IPS-15b (cell line): ENCODE results near the gene ZNF669.
"Not testable (repeated sequence)": the region's sequence is repeated elsewhere in the genome, so short reads cannot be mapped to it uniquely, and the experiment has no call there.

Experiments used
- H3K27me3 ChIP-seq: one replicate; pipeline ENCODE4 v1.6.1; 2013; ENCODE audit warnings: low read length; ENCODE audit not compliant: control insufficient read depth, insufficient read depth
- H3K36me3 ChIP-seq: one replicate; pipeline ENCODE4 v1.6.1; 2013; ENCODE audit warnings: low read length; ENCODE audit not compliant: control insufficient read depth, insufficient read depth
- H3K4me1 ChIP-seq: one replicate; pipeline ENCODE4 v1.6.1; 2013; ENCODE audit warnings: mild to moderate bottlenecking, low read length; ENCODE audit not compliant: control insufficient read depth, insufficient read depth
- H3K4me3 ChIP-seq: one replicate; pipeline ENCODE4 v1.5.1; 2013; ENCODE audit warnings: low read depth, low read length
- H3K9ac ChIP-seq: one replicate; pipeline ENCODE4 v1.6.1; 2013; ENCODE audit warnings: low read depth, mild to moderate bottlenecking, low read length
- H3K9me3 ChIP-seq: one replicate; pipeline ENCODE4 v1.6.1; 2013; ENCODE audit warnings: mild to moderate bottlenecking, low read length; ENCODE audit not compliant: control insufficient read depth, insufficient read depth

ZNF669 gene

DNA sequence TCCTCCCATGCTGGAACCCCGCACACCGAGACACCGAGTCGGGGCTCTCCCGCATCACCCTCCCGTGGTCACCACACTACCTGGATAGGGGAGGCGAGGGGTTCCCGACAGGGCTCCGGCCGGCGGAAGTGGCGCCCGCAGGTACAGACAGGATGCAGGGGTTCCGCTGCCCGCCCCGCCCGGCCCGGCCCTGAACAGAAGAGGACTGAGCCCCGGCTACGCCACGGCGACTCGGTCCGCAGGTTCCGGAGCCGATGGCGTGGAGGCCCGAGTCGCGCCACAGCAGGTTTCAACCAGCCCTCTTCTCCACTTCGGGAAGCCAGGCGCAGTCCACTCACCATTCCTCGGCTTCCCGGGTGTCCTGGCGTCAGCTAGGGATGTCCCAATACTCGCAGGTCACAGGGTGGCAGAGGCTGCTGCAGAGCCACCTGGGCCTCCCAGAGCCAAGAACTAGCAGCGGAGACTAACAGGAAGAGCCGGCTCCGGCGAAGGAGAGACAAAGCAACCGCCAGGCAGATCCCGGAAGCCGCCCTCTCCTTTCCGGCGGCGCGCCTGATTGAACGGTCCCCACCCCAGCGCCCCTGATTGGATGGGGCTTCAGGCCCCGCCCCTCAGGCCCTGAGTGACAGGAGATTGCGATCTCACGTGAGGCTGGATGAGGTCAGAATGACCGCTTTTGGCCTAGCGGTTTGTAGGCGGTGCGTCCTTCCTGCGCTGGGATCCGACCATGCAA lies at the start of gene ZNF669:
ZNF669 (minus strand) TSS at position 498 of the 733 bp plus-strand sequence; CDS start at position 341, 157 bp downstream.
- H3K9me3 ChIP-seq: no peaks in the 10 kb centered on the region

DNA sequence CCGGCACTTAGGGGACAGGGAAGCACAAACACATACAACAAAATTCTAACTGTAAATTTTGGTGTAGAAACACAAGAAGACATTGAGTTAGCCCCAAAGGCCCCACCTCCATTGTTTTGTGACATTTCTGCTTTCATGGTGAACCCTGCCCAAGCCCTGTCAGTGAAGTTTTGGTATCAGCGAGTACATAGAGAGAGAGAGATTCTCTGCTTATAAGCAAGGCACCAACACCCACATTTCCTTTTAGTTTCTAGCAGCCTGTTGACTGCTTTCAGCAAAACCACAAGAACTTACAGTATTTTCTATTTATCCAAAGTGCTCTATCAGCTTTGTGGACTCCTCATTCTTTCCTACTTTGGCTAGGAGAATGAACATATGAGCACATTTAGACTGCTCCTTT lies 43.6 kb upstream of the ZNF669 start:
- no peak overlapping the region for H3K9ac ChIP-seq
- no peaks in the 10 kb centered on the region for H3K27me3 ChIP-seq
- H3K4me3 ChIP-seq: no peak overlapping the region
- no peaks in the 10 kb centered on the region for H3K4me1 ChIP-seq
- no peaks in the 10 kb centered on the region for H3K9me3 ChIP-seq
- no peaks in the 10 kb centered on the region for H3K36me3 ChIP-seq

More for the DNA sequence above, at the start of gene ZNF669:
- Histone ChIP-seq H3K36me3 (peaks cover 9% of the 10 kb centered on the region), H3K9ac (peak within 1 kb of the TSS; percentile 96), H3K4me3 (peak within 1 kb of the TSS; percentile 100), H3K27me3 (no peaks in the 10 kb centered on the region), H3K4me1 (peaks cover 12% of the 10 kb centered on the region)

DNA sequence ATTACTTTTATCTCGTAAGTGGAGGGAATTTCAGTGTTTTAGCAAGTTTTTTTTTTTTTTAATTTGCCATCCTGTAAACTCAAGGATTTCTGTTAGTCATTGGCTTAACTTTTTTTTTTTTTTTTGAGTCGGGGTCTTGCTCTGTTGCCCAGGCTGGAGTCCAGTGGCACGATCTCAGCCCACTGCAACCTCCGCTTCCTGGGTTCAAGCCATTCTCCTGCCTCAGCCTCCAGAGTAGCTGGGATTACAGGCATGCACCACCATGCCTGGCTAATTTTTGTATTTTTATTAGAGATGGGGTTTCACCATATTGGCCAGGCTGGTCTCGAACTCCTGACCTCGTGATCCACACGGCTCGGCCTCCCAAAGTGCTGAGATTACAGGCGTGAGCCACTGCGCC lies 43.0 kb upstream of the ZNF669 start:
- not testable (repeated sequence) for H3K36me3 ChIP-seq, H3K4me1 ChIP-seq, H3K4me3 ChIP-seq, H3K9me3 ChIP-seq, H3K27me3 ChIP-seq, H3K9ac ChIP-seq

DNA sequence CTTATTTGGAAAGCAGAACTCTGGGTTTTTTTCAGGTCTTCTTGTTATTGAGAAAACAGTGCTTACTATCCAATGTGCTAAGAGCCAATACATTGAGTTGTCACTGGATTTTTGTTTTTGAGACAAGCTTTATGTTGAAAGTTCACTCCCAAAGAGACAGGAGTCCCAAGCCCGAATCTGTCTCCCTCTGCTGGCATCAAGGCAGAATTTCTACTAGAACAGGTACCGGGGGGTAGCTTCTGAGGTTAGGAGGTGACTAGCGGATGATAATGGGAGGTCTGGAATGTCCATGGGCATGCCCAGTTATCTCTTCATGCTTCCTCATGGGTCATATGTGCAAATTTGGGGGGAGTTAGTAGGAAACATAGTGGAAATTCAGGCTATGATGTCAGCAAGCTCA lies 42.5 kb upstream of the ZNF669 start:
- H3K4me3 ChIP-seq: no peak overlapping the region
- H3K4me1 ChIP-seq: no peaks in the 10 kb centered on the region
- H3K36me3 ChIP-seq: peaks cover 4% of the 10 kb centered on the region
- no peak overlapping the region for H3K9ac ChIP-seq
- no peaks in the 10 kb centered on the region for H3K27me3 ChIP-seq
- no peaks in the 10 kb centered on the region for H3K9me3 ChIP-seq

DNA sequence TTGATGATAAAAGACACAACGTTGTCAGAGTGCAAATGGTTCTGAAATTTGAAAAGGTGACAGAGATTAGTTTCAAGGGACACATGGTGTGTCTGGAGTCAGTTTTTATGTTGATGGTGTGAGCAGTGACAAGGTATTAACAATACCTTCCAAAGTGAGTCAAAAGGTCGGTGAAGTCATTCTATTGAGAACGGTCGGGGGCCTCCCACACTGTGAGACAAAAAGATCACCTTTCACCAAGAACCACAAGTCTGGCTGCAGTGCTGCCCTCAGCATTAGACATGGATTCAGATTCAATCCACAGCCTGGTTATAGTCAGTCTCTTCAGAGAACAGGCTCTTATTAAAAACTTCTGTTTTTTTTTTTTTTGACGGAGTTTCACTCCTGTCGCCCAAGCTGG lies 41.1 kb upstream of the ZNF669 start:
- Histone ChIP-seq H3K27me3 (no peaks in the 10 kb centered on the region), H3K9ac (no peak overlapping the region), H3K4me3 (no peak overlapping the region), H3K36me3 (peaks cover 5% of the 10 kb centered on the region), H3K9me3 (no peaks in the 10 kb centered on the region), H3K4me1 (no peaks in the 10 kb centered on the region)

DNA sequence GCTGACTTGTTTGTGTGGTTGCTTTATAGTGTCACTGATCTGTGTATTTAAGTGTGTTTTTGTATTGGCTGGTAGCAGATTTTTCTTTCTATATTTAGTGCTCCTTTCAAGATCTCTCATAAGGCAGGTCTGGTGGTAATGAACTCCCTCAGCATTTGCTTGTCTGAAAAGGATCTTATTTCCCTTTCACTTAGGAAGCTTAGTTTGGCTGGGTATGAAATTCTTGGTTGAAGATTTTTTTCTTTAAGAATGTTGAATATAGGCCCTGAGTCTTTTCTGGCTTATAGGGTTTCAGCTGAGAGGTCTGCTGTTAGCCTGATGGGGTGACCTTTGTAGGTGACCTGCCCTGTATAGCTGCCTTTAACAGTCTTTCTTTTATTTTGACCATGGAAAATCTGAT lies 35.4 kb upstream of the ZNF669 start:
- not testable (repeated sequence) for H3K4me1 ChIP-seq, H3K36me3 ChIP-seq, H3K27me3 ChIP-seq, H3K4me3 ChIP-seq, H3K9ac ChIP-seq, H3K9me3 ChIP-seq

DNA sequence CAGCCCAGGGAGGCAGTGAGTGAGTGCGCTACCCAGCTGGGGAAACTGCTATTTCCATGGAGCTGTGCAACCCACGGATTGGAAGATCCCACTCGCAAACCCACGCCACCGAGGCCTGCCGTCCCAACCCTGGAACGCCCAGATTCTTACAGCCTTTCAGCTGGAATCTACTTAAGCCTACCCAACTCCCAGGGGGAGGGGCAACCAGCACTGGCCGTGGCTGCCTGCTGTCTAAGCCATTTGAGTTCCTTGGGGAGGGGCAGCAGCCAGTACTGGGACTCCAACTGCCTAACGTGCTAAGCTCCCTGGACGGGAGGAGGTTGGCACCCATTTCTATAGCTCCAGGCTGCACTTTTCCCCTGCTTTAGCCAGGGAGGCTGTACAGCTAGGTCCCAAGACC lies 27.1 kb upstream of the ZNF669 start:
- no peak overlapping the region for H3K9ac ChIP-seq
- no peak overlapping the region for H3K4me3 ChIP-seq
- no peaks in the 10 kb centered on the region for H3K27me3 ChIP-seq
- peaks cover 11% of the 10 kb centered on the region for H3K36me3 ChIP-seq
- H3K4me1 ChIP-seq: no peaks in the 10 kb centered on the region
- H3K9me3 ChIP-seq: peaks cover 9% of the 10 kb centered on the region

DNA sequence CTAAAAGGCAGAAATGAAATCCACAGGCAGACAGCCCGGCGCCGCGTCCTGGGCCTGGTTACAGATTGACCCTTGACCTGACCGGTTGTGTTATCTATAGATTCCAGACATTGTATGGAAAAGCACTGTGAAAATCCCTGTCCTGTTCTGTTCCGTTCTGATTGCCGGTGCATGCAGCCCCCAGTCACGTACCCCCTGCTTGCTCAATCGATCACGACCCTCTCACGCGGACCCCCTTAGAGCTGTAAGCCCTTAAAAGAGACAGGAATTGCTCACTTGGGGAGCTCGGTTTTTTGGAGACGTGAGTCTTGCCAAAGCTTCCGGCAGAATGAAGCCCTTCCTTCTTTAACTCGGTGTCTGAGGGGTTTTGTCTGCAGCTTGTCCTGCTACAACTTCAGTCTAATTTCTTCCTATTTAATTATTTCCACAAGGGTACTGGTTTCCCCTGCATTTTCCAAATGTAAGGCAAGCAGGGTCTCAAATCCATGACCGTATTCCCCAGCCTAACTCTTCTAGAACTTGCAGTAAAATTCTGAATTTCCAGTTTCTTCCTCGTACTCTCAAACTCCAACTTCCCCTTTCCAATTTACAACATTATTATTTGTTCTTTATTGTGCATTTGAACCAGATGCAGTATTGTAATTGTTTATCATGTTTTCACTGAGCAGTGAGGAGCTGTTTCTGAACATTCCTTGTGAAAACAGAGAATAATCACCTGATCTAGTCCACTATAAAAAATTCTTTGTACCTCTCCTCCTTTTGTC lies 23.5 kb upstream of the ZNF669 start:
- not testable (repeated sequence) for H3K9me3 ChIP-seq, H3K9ac ChIP-seq, H3K4me1 ChIP-seq, H3K27me3 ChIP-seq
- Histone ChIP-seq H3K4me3 (peak overlapping the region; percentile 22), H3K36me3 (peaks cover 11% of the 10 kb centered on the region)

DNA sequence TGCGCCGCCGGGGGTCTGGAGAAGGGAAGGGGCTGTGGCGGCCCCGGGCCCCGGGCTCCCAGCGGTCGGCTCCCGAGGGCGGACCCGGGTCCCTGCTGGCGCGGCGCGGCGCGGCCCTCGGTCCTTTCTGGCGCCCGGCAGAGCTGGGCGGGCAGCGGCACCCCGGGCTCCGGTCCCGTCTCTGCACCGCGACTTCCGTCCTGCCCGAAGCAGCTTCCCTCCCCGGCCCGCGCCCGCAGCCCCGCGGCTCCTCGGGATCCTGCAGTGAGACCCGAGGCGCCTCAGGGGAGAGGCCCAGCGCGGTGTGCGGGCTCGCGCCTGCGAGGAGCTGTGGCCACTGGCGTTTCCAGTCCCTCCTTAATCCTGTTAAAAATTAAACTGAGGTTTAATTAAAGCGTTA lies 22.4 kb upstream of the ZNF669 start:
- H3K36me3 ChIP-seq, H3K9ac ChIP-seq, H3K9me3 ChIP-seq, H3K27me3 ChIP-seq, H3K4me1 ChIP-seq, H3K4me3 ChIP-seq: not testable (repeated sequence)

DNA sequence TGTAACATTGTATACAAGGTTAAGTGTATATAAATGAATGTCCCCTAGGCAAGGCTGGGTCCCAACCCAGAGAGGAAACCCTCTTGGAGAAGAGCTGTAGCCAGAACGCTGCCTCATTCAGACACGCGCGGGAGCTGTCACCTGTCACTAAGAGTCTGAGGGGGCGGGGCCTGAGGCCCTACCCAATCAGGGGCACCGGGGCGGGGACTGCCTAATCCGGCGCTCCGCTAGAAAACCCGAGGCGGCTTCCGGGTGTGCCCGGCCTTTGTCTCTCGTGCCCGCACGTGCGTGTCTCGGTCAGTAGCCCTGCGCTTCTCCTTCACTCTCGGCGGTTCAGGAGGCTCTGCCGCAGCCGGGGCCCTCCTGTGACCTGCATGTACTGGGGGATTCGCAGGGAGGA lies 22.0 kb upstream of the ZNF669 start:
- H3K4me3 ChIP-seq, H3K36me3 ChIP-seq, H3K4me1 ChIP-seq, H3K9ac ChIP-seq, H3K27me3 ChIP-seq, H3K9me3 ChIP-seq: not testable (repeated sequence)

DNA sequence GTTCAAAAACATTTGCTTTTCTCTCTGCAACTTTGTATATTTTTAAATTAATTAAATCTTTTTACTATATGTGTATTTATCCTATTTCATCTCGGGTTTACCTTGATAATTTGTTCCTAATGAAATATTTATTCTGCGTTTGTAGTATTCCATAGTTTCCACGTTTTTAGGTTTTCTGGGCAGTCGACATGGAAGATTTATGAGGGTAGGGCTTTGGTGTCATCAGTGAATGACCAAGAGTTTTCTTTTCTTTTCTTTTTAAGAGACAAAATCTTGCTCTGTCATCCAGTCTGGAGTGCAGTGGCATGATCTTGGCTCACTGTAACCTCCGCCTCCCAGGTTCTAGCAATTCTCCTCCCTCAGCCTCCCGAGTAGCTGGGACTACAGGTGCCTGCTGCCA lies 17.2 kb upstream of the ZNF669 start:
- no peaks in the 10 kb centered on the region for H3K27me3 ChIP-seq
- no peaks in the 10 kb centered on the region for H3K9me3 ChIP-seq
- no peak overlapping the region for H3K9ac ChIP-seq
- no peak overlapping the region for H3K4me3 ChIP-seq
- no peaks in the 10 kb centered on the region for H3K36me3 ChIP-seq
- no peaks in the 10 kb centered on the region for H3K4me1 ChIP-seq

DNA sequence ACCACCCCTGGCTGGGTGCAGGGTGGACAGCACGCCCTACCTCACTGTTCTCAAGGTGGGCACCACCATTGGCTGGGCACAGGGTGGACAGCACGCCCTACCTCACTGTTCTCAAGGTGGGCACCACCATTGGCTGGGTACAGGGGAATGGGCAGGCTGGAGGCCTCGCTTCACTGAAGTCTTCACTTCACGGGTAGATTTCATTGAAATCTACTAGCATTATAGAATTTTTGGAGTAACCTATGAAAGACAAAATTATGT lies 16.2 kb upstream of the ZNF669 start:
- H3K36me3 ChIP-seq, H3K4me3 ChIP-seq, H3K4me1 ChIP-seq: not testable (repeated sequence)

More for the DNA sequence above, 16.2 kb upstream of the ZNF669 start:
- H3K27me3 ChIP-seq, H3K9me3 ChIP-seq, H3K9ac ChIP-seq: not testable (repeated sequence)
